IPS-NIHi7 (cell line): ENCODE data around the gene AJM1.
"Not testable (repeated sequence)": the region's sequence is repeated elsewhere in the genome, so short reads cannot be mapped to it uniquely, and the experiment has no call there.

Source experiments
- DNase-seq: peaks from one replicate; pipeline ENCODE4 v3.0.0; 2012; ENCODE audit warnings: mixed read lengths; ENCODE audit errors: extremely low spot score

Gene AJM1

DNA sequence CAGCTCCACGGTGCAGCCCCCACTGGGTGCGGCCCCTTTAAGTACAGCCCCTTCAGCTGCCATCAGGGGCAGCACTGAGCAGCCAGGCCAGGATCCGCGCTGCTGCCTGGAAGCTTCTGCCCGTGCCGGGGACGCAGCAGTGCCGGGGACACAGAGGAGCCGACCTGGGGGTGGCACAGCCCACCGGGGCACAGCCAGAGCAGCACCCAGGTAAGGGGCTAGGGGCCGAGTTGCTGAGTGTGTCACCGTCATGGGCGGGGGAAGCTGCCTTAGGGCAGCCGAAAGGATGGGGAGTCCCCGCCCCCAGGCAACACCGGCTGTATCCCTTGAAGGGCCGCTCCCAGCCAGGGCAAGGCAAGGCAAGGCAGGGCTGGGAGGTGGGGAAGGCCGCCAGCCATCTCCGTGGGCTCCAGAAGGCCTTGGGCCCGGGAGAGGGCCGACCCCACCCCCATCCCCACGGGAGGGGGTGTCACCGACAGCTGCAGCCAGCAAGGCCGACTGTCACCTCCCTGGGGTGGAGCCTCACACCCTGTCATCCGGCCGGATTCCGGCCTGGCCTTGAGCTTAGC, at the start of gene AJM1:
TSS of gene AJM1 (plus strand) at position 99 of the 569 bp plus-strand sequence. CDS start 1,937 bp downstream, outside the sequence.
- peak; percentile 70 for DNase-seq

DNA sequence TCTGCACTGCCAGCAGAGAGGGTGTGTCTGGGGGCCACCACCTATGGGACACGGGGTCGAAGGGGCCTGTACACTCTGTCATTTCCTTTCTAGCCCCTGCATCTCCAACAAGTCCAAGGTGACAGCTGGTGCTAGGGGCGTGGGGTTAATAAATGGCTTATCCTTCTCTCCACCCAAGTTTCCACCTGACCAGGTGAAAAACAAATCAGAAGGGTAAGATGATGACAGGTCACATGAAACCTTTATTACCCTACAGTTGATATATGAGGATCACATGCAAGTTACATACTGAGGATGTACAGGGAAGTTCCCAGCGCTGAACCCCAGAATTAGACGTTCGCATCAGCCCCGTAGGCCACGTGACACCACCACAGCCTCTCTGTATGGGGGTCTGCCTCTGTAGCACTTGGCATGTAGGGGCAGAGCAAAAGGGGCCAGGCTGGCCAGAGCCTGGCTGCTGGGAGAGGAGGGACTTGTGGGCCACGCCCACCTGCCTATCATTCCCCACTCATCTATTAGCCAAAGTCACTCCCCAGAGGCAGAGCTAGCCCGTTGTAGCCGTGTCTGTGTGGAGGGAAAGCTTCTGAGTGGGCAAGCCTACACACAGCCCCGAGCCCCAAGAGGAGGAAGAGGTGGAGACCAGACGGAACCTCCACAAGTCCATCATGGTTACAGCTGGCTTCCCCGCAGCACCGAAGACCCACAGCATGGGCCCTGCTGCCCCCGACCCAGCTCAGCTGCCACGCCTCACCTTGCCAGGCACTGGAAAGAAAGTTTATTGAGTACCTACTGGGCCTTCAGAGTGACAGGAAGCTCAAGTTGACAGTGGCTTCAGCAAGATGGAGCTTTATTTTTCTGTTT, 49.0 kb upstream of the AJM1 start:
- DNase-seq, result no peak

DNA sequence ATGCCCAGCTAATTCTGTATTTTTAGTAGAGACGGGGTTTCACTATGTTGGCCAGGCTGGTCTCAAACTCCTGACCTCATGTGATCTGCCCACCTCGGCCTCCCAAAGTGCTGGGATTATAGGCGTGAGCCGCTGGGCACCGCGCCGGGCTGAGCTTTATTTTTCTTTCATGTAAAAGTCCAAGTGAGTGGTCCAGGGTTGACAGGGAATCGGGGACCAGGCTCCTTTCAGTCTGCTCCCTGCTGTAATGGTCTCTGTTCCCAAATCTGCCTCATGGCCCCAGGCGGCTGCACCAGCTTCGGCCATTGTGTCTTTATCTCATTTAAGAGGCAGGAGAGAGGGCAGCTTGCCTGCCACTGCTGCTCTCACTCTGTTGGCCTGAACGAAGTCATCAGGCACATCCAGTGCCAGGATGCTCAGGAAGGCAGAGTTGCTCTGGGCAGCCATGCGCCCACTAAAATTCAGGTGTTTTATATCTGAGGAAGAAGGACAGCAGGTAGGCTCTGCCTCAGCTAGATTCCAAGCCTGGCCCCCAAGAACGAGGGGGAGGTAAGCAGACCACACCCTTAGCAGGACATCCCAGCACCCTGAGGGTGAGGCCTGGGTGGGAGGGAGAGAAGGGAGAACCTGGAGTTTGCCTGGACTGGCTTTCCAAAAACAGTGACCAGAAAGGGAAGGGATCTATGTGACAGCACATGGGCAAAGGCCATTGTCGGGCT, 47.8 kb upstream of the AJM1 start:
- DNase-seq, result no peak

DNA sequence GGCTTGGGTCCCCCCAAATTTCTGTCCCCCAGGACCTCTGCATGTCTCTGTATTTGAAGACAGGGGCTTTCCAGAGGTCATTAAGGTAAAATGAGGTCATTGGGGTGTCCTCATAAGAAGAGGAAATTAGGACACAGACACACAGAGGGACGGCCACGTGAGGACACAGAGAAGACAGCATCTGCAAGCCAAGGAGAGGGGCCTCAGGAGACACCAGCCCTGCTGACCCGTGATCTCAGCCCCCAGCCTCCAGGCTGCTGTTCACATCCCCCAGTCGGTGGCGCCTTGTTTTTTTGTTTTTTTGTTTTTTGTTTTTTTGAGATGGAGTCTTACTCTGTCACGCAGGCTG, 47.3 kb upstream of the AJM1 start:
- no peak for DNase-seq

DNA sequence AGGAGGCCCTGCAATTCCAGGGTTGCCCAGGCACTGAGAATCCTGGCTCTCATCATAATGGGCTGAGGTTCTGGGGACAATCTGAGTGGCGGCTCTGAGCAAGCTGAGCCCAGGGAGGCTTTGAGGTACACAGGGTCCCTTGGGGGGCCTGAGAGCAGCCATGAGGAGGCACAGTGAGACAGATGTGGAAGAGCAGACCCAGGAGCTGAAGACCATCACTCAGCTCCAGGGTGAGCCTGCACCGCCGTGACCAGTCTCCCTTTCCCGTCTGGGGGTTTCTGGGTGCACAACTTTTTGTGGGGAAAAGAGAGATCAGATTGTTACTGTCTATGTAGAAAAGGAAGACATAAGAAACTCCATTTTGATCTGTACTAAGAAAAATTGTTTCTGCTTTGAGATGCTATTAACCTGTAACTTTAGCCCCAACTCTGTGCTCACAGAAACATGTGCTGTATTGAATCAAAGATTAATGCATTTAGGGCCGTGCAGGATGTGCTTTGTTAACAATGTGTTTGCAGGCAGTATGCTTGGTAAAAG, 46.0 kb upstream of the AJM1 start, which contains the start of gene CCDC183:
TSS of gene CCDC183 (plus strand) at position 101 of the 537 bp plus-strand sequence. CDS start at position 161, 60 bp downstream.
- no peak for DNase-seq

DNA sequence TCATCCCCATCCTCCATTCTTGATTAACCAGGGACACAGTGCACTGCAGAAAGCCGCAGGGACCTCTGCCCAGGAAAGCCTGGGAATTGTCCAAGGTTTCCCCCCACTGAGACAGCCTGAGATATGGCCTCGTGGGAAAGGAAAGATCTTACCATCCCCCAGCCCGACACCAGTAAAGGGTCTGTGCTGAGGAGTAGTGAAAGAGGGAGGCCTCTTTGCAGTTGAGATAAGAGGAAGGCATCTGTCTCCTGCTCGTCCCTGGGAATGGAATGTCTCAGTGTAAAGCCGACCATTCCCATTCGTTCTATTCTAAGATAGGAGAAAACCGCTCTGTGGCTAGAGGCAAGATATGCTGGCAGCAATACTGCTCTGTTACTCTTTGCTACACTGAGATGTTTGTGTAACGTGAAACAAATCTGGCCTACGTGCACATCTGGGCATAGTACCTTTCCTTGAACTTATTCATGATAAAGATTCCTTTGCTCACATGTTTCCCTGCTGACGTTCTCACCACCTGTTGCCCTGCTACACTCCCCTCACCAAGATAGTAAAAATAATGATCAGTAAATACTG, 45.4 kb upstream of the AJM1 start:
- not testable (repeated sequence) for DNase-seq

DNA sequence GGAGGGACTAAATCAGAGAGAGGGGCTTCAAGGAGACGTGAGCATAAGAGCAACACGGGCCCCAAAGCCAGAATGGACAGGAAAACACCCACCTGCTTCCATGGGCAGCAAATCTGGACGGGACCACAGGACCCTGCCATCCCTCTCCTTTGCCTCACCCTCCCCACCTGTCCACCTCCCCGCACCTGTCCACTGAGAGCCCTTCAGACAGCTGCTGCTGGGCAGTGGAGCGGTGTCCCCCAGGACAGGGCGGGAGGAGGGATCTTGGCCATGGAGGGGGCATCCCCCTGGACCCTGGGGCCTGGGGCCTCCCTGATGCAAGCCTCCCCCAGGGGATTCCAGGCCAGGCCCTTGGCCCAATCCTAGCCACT, 43.6 kb upstream of the AJM1 start:
- DNase-seq, result no peak

DNA sequence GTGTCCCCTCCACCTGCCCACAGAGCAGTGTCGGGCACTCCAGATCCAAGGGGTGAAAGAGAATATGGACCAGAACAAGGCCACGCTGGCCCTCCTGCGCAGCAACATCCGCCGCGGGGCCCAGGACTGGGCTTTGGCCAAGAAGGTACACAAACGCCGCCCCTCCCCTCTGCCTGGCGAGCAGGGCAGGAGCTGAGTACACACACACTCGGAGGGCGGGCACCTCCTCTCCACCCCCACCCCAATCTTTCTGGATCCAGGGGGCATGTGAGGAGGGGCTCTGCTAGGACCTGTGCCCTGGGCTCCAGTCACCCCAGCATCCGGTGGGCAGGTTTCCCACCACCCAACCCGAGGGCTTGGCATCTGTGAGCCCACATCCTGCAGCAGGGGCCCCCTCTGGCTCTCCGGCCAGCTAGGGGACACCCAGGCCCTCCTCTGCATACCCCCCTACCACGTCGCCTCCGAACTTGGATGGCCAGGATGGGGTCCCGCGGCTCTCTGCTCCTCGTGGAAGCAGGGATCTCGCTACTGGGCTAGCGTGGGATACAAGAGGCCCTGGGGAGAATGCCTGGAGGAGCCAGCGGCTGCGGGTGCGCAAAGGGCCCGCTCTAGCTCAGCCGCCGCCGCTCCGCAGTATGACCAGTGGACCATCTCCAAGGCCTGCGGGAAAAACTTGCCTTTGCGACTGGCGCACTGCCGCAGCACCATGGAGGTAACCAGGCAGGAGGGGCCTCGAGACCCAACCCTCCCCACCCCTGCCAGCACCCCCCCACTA, 43.0 kb upstream of the AJM1 start:
- no peak for DNase-seq

DNA sequence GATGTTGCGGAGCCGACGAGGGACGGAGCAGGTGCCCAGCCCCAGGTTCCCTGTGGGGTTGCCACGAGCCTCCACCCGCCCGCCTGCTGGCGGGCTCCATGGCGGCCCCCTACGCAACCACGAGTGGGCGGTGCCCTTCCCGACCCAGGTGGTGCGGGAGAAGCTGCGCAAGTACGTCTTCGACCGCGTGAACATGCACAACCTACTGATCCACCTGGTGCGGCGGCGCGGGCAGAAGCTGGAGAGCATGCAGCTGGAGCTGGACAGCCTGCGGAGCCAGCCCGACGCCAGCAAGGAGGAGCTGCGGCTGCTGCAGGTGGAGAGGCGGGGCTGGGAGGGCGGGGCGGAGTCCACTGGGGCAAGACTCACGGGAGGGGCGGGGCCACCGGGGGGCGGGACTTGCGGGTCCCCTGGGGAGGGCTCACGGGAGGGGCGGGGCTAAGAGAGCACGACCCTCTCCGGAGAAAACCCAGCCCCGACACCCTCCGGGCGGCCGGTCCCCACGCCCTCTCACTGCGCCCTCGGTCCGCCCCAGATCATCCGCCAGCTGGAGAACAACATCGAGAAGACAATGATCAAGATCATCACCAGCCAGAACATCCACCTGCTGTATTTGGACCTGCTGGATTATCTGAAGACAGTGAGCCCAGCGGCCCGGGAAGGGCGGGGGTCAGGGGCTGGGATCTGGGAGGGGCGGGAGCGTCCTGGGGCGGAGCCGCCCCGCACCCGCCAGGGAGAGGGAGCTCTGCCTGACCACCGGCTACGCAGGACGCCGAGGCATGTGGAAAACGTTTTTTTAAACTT, 42.2 kb upstream of the AJM1 start:
- peak; percentile 85 for DNase-seq

DNA sequence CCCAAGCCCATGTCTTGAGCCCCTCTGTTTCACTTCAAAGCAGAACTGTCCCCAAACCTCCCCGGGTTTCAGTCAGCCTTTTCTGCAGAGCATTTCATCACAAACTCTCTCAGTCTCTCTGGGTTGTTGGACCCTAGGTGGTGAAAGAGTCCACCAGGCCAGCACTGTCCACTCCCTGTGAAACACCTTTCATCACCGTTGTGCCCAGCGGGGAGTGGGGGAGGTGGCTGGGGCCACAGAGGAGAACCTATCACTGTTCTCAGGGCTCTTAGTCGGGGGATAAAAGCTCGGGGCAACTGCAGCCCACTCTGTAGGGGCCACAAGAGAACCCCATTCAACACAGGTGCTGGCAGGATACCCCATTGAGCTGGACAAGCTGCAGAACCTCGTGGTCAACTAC, 40.0 kb upstream of the AJM1 start:
- DNase-seq, result no peak

DNA sequence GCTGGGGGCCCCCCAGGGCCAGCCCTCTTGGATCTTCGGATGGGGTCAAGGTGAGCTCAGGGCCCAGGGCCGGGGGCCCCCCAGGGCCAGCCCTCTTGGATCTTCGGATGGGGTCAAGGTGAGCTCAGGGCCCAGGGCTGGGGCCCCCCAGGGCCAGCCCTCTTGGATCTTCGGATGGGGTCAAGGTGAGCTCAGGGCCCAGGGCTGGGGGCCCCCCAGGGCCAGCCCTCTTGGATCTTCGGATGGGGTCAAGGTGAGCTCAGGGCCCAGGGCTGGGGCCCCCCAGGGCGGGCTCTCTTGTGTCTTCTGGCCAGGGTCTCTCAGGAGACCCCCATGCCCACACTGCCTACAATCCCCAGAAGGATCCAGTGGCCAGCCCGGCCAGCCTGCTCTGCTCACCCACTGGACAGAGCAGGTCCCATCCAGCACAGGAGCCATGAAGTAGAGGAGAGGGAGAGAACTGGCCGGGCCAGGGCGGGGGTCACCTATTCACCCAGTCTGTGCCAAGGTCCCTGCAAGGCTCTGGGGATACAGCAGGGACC, 39.2 kb upstream of the AJM1 start:
- DNase-seq, result not testable (repeated sequence)

DNA sequence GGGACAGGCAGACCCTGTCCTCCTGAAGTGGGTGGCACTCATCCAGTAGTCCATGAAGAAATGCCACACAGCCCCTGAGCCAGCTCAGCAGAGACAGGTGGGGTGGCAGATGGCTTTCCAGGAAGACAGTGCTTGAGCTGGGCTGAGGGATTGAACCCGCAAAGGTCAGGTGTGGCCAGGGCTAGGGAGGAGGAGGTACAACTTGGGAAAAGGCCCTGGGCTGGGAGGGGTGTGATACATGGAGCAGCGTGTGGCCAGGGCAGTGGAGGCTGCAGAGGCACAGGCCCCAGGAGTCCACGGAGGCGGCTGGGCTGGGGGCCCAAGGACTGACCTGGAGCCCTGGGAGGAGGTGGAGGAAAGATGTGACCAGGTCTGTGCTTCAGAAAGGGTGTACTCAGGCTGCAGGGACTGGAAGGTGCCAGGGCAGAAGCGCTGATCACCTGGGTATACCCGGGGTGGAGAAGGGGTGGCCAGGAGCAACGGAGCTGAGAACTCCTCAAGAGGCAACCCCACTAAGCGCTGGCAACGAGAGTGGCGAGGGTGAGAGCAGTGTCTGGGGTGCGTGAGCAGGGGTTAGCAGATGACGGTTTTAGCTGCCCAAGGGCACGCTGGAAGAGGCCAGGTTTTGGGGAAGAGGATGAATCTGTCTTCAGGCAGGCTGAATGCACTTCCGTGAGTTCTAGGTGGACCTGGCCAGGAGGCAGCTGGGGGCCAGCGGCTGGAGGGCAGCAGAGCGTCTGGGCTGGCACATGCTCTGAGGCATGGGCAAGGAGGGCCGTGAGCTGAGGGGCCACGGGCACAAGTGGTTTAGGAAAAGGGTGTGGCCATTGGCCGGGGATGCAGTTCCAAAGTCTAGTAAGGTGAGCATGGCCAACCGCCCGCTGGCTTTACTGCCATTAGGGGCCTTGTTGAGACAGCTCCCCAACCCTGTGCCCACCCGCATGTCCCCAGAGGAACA, 38.4 kb upstream of the AJM1 start:
- DNase-seq, result no peak

DNA sequence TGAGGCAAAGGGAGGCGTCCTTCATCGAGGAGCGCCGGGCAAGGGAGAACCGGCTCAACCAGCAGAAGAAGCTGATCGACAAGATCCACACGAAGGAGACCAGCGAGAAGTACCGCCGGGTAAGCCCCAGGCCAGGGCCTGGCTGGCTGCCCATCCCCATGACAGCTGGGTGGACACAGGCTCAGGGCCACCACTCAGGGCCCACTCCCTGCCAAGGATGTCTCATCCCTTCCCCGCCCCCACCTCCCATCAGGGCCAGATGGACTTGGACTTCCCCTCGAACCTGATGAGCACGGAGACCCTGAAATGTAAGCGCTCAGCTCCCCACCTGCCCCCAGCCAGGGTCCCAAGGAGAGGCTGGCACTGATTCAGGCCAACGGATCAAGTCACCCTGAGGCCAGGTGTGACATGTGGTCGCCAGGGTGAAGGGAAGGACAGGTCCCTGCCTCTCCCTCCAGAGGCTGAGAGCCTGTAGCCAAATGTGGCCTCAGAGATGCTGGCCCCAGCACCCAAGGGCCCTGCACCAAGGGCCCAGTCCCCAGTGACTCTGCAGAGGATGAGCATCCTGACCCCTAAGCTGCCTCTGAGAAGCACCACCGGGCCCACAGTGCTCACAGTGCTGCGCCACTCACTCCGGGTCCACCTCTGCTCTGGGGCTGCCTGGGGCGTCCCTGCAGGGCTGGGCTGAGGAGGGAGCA, 37.6 kb upstream of the AJM1 start:
- no peak for DNase-seq

DNA sequence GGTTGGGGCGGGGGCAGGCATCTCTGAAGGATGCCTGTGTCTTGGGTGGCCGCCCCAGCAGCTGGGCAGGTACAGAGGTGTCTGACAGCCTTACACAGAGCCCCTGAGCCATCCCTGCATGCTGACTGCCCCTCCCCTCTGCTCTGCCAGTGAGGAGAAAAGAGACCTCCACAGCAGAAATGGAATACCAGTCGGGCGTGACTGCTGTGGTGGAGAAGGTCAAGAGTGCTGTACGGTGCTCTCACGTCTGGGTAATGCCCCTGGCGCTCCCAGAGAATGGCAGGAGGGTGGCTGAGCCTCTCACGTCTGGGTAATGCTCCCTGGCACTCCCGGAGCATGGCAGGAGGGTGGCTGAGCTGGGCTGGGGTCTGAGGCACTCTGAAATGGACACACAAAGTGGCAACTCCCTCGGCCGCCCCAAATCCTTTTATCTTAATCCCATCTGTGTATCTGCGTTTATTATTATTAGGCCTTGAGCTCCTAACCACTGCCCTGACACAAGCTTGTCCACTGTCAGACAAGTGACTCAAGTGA, 37.0 kb upstream of the AJM1 start:
- DNase-seq, result no peak

DNA sequence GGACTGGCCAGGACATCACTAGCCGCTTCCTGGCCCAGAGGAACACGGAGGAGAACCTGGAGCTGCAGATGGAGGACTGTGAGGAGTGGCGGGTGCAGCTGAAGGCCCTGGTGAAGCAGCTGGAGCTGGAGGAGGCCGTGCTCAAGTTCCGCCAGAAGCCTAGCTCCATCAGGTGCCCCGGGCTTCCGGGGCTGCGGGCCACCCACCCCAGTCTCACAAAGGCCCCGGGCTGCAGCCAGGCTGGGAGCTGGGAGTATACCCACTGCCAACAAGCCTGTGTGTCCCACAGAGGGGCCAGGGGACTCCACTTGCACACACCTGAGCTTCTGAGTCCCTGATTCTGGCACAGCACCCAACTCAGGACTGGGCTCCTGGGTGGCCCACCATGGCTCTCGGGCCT, 36.2 kb upstream of the AJM1 start:
- DNase-seq, result no peak

DNA sequence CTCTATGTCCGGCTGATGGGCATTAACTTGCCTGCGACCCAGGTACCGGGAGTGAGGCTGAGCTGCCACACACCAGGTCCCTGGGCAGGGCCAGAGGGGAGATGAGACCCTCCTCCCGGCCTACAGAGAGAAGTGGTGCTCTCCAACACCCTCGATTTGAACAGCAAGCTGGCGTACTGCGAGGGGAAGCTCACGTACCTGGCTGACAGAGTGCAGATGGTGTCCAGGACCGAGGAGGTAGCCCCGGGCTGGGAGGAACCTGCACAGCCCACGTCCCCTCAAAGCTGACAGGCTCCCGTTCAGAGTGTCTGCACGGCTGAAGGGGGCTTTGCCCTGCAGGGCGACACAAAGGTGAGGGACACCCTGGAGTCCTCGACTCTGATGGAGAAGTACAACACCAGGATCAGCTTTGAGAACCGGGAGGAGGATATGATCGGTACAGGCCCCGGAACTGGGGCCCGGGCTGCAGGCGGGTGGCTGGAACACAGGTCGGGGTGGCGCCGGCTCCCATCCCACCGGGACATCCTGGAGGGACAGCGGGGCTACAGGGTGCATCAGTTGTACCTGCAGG, 35.6 kb upstream of the AJM1 start:
- no peak for DNase-seq

DNA sequence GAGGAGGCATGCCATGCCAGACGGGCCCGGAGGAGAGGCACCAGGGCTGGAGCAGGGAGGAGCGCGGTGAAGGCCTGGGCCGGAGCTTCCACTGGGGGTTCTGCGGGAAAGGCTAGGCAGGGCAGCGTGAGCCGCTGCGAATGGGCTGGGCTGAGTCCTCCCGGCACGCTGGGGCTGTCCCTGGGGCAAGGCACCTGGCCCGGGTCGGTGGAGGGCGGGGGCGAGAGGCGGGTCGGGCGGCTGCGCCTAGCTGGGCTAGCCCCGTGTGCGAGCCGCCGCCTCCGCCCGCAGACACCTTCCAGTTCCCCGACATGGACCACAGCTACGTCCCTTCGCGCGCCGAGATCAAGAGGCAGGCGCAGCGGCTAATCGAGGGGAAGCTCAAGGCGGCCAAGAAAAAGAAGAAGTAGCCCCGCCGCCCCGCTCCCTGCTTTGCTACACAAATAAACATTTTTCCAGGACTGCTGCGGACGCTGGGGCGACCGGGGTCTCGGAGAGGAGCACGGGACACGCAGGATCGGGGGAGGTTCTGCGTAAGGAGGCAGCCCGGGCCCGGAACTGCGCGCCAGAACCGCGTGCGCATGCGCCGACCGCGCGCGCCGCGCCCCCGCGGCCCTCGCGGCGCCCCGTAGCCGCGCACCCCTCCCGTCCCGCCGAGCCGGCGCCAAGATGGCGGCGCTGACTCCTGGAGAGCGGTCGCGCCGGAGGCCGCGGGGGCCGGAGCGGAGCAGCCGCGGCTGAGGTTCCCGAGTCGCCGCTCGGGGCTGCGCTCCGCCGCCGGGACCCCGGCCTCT, 34.8 kb upstream of the AJM1 start, which contains the start of gene RABL6:
TSS of gene RABL6 (plus strand) at position 668 of the 794 bp plus-strand sequence. CDS start 249 bp downstream, outside the sequence.
- peak; percentile 92 for DNase-seq
